ENCODE results near the gene RNFT2.

RNFT2 gene, protein sequence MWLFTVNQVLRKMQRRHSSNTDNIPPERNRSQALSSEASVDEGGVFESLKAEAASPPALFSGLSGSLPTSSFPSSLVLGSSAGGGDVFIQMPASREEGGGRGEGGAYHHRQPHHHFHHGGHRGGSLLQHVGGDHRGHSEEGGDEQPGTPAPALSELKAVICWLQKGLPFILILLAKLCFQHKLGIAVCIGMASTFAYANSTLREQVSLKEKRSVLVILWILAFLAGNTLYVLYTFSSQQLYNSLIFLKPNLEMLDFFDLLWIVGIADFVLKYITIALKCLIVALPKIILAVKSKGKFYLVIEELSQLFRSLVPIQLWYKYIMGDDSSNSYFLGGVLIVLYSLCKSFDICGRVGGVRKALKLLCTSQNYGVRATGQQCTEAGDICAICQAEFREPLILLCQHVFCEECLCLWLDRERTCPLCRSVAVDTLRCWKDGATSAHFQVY

GRCh38 chr12:116737774-116738657 is at the start of gene RNFT2, which contains the start of gene SPRING1:
RNFT2 (plus strand) TSS chr12:116738315; CDS start chr12:116740498, 2,183 bp downstream.
SPRING1 (minus strand) TSS chr12:116738069; CDS start chr12:116737900, 169 bp downstream.
- peak; percentile 97 for DNase-seq

- no peak for DNase-seq
These were observed 48.6 kb upstream of the RNFT2 start for GRCh38 chr12:116689521-116689920.

DNA sequence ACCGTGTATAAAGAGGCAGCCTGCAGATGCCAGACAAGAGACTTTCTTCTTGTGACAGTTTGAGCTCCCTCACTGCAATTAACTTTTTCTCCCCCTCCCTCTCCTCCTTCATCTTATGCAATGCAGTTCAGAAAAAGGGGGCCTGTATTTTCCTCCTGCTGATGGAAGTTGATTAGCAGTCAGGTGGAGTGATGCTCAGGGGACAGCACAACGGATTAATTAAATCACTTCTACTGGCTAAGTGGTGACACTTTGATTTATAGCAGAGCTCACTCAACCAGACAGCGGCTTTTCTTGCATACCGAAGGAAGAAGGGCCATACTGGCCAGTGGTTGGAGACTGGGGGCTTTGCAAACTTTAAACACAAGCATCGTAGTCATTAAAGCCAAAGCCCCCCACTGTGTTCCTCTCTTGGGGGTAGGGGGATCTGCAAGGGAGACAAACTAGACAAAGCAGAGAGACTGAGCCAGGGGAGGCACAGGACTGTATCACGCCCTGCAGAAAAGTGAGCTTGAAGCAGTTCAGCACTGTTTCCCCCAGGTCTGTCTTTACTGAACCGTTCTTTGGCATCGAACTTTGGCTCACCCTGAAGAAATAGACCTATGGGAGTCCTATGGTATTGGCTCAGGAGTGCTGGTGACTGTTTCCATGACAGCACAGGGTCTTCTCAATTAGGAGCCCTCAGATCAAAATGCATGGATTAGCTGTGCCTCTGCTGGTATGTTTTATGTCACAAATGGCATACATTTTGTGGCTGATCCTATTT is 48.0 kb upstream of the RNFT2 start:
- no peak for DNase-seq

DNA sequence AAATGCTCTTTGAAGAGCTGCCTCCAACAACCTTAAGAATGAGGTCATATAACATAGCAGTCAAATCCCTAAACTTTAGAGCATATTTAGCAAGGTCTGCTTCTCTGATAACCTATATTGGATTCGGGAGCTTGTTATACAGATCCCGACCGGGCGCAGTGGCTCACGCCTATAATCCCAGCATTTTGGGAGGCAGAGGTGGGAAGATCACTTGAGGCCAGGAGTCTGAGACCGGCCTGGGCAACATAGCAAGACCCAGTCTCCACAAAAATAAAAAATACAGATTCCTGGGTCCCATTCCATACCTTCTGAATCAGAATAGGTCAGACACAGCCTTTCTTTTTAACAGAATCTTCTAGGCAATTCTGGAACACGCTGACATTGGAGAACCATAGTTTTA is 46.9 kb upstream of the RNFT2 start:
- no peak for DNase-seq

DNA sequence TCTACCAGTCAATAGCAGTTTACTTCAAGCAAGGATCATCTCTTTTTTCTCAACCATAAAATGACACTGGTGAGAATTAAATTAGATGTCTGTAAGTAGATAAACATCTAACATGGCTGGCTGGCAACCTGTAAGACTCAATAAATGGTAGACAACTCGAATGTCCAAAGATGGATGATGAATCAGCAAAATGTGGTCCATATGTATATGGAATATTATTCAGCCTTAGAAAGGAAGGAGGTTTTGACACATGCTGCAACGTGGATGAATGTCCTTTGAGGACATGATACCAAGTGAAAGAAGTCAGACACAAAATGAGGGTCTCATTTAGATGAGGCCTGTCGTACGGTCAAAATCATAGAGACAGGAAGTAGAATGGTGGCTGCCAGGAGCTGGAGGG is 46.5 kb upstream of the RNFT2 start:
- DNase-seq, result no peak

DNA sequence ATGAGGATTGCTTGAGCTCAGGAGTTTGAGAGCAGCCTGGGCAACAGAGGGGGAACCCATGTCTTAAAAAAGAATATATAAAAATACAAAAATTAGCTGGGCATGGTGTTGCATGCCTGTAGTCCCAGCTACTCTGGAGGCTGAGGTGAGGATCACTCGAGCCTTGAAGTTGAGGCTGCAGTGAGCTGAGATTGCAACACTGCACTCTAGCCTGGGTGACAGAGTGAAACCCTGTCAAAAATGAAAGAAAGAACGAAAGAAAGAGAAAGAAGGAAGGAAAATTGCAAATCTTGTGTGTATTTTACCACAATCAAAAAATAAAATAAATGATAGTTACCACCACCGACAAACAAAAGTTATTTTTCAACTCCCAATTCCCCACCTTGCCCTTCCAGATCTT is 45.5 kb upstream of the RNFT2 start:
- DNase-seq, result no peak

- no peak for DNase-seq
These were observed 44.6 kb upstream of the RNFT2 start for GRCh38 chr12:116693286-116694227.

GRCh38 chr12:116694653-116695463 is 43.3 kb upstream of the RNFT2 start:
- DNase-seq, result no peak

- no peak for DNase-seq
These were observed 42.7 kb upstream of the RNFT2 start for GRCh38 chr12:116695464-116695725.

DNA sequence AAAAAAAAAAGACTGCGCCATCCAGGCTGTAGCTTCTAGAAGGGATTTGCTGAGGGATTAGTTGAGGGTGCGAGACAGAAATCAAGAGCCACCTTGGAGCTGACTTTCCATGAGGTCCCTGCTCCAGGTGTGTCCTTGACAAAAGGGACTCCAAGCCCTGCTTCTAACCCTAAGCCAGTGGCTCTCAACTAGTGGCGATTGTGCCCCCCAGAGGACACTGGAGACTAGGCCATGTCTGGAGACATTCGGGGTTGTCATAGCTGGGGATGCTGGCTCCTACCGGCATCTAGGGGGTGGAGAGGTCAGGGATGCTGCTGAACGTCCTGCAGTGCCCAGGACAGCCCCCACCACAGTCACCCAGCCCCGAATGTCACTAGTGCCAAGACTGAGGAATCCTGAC is 40.8 kb upstream of the RNFT2 start:
- DNase-seq, result no peak

DNA sequence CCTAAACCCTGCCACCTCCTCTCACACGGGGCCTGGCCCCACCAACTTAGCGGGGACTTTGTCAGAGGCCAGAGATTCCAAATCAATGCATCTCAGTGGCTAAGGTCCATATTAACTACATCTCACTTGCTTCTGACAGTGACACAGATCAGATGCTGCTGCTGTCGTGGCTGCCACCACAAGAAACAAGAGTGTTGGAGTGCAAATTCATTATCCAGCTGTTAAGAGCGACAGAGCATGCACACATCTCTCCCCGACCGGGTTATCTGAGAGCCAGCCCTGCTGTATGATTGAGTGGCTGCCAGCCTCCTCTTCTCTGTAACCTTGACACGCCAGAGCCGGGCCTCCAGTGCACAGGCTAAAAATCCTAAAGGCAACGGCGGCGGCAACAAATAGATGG is 40.4 kb upstream of the RNFT2 start:
- no peak for DNase-seq

DNA sequence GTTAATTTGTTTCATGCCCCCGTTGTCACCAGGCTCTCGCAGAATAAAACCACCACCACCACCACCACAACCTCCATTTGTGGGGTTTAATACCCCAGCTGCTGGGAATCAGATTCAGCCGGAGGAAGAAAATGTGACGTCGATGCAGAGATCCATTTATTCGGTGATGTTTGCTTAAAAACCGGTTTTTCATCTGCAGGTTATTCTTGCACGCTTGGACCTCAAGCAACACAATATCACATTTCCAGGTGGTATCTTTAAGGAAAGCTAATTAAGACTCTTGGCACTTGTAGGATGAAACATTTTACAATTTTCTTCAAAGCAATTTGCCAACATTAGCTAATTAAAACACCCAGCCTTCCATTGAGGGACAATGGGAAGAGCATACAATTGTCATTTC is 40.0 kb upstream of the RNFT2 start:
- DNase-seq, result no peak

GRCh38 chr12:116698554-116699075 is 39.5 kb upstream of the RNFT2 start:
- DNase-seq, result no peak

- no peak for DNase-seq
These were observed 38.0 kb upstream of the RNFT2 start for GRCh38 chr12:116700066-116700465.

DNA sequence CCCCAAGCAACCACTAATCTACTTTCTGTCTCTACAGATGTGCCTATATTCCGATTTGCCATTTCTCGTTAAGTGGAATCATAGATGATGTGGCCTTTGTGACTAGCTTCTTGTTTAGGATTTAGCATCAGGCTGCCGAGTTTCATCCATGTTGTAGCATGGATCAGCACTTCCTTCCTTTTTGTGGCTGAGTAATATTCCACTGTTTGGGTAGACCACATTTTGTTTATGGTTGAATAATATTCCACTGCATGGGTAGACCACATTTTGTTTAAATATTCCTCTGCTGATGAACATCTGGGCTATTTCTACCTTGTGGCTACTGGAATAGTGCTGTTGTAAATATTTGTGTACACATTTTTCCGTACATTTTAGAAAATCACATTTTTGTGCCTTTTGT is 36.7 kb upstream of the RNFT2 start:
- DNase-seq, result no peak

GRCh38 chr12:116703214-116703795 is 34.8 kb upstream of the RNFT2 start:
- DNase-seq, result peak; percentile 12

DNA sequence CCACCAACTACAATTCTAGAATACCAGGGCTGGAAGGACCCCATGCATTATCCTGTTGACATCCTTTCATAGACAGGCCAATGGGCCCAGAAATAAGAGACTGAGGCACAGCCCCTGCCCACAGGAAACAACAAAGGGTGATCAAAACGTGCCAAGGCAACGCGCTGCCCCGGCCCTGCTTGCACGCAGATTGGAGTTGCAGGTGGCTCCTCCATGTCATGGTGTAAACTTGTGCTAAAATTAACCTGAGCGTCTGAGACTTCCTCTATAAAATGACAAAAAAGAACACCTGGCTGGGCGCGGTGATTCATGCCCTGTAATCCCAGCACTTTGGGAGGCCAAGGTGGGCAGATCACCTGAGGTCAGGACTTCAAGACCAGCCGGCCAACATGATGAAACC is 30.4 kb upstream of the RNFT2 start:
- no peak for DNase-seq

- DNase-seq, result peak; percentile 21
These were observed 29.0 kb upstream of the RNFT2 start for GRCh38 chr12:116708826-116709756.

- DNase-seq, result no peak
These were observed 28.3 kb upstream of the RNFT2 start for GRCh38 chr12:116709768-116710167.
